Stomach (tissue), 9 donors: Measurements from ENCODE around the gene USHBP1. TPM values are rescaled to one million over a fixed set of nuclear protein-coding genes. Genes with fewer than 3 reads are reported as not detected.

Experiments
- DNase-seq, 2 donors: peaks; one replicate each; pipeline versions ENCODE4 v3.0.0 to v3.0.0-alpha.2; 2013 to 2019
- H3K27ac ChIP-seq, 5 donors: fragments of 200-600 bp in 4 of 5; sonication (generic) in 4 of 5; one replicate each; pipeline ENCODE4 v1.5.1; 2013 to 2019; ENCODE audit warnings: mild to moderate bottlenecking in 1 of 5, moderate library complexity in 1 of 5
- H3K27me3 ChIP-seq, 3 donors: fragments of 200-600 bp; sonication (generic); one replicate each; pipeline ENCODE4 v1.5.1; 2017 to 2019; ENCODE audit warnings: mixed run types in 1 of 3
- H3K36me3 ChIP-seq, 4 donors: fragments of 200-600 bp; sonication (generic); 1 replicate in 3 of 4; 2 replicates in 1 of 4; pipeline ENCODE4 v1.5.1; 2016 to 2019
- H3K4me1 ChIP-seq, 4 donors: fragments of 200-600 bp; sonication (generic); one replicate each; pipeline ENCODE4 v1.5.1; 2016 to 2019
- H3K4me3 ChIP-seq, 4 donors: fragments of 200-600 bp; sonication (generic) in 3 of 4; one replicate each; pipeline ENCODE4 v1.5.1; 2016 to 2019; ENCODE audit warnings: mild to moderate bottlenecking in 1 of 4
- H3K9me3 ChIP-seq, 4 donors: fragments of 200-600 bp; sonication (generic); one replicate each; pipeline ENCODE4 v1.5.1; 2016 to 2019
- EP300 ChIP-seq: sonication (generic); formaldehyde crosslinking; IDR thresholded peaks from one replicate; pipeline ENCODE4 v1.6.1; 2017; ENCODE audit warnings: antibody characterized with exemption
- POLR2A ChIP-seq, 4 donors: fragments of 450-650 bp; IDR thresholded peaks; one replicate each; pipeline ENCODE4 v1.6.1; 2016; ENCODE audit warnings: antibody characterized with exemption in 4 of 4, control low read depth in 2 of 4, mild to moderate bottlenecking in 1 of 4, moderate library complexity in 1 of 4
- POLR2AphosphoS5 ChIP-seq, 3 donors: sonication (generic); formaldehyde crosslinking; IDR thresholded peaks; one replicate each; pipeline ENCODE4 v1.6.1; 2016; ENCODE audit warnings: antibody characterized with exemption in 3 of 3
- WGBS, 5 donors: extraction: QIAGEN DNeasy Blood & Tissue Kit in 3 of 5; methylation state at CpG; one replicate each; pipeline versions ENCODE4 v1.1.5 to v1.1.7; 2013 to 2018; 5-methylcytosine and 5-hydroxymethylcytosine counted together
- intact Hi-C: fragments of 100-400 bp; cut with DNase I; formaldehyde crosslinking; loops from one replicate; pipeline ENCODE4 v1.15.1; 2023; ENCODE audit warnings: low total_unique reads
- polyA plus RNA-seq, 3 donors: library from polyadenylated mRNA; stranded (reverse); fragments of 200-250 nt; gene quantifications; one replicate each; pipeline ENCODE4 v1.2.3, GENCODE V29; 2013
- total RNA-seq, 5 donors: library from RNA; depleted of rRNA; stranded (reverse); fragments of >200 nt; gene quantifications; one replicate each; pipeline versions ENCODE4 v1.1.0 to v1.2.3, GENCODE V29; 2014 to 2016
- TF ChIP-seq, protein P1 (sequence below), 7 experiments: fragments of 450-650 bp in 4 of 7; fragments of 200-600 bp in 3 of 7; sonication (generic) in 3 of 7; IDR thresholded peaks; one replicate each; pipeline ENCODE4 v1.5.1; 2016 to 2019; ENCODE audit warnings: antibody characterized with exemption in 7 of 7, control low read depth in 2 of 7, mild to moderate bottlenecking in 1 of 7
- donor health status: healthy with polysubstance abuse.
- donor health status: Bipolar disorder and iron deficiency.
- donor health status: healthy.

Gene USHBP1
- total and polyA plus RNA-seq, 8 donors, result 2.1 to 7.7 (median 3.8) TPM; not detected in 2

DNA sequence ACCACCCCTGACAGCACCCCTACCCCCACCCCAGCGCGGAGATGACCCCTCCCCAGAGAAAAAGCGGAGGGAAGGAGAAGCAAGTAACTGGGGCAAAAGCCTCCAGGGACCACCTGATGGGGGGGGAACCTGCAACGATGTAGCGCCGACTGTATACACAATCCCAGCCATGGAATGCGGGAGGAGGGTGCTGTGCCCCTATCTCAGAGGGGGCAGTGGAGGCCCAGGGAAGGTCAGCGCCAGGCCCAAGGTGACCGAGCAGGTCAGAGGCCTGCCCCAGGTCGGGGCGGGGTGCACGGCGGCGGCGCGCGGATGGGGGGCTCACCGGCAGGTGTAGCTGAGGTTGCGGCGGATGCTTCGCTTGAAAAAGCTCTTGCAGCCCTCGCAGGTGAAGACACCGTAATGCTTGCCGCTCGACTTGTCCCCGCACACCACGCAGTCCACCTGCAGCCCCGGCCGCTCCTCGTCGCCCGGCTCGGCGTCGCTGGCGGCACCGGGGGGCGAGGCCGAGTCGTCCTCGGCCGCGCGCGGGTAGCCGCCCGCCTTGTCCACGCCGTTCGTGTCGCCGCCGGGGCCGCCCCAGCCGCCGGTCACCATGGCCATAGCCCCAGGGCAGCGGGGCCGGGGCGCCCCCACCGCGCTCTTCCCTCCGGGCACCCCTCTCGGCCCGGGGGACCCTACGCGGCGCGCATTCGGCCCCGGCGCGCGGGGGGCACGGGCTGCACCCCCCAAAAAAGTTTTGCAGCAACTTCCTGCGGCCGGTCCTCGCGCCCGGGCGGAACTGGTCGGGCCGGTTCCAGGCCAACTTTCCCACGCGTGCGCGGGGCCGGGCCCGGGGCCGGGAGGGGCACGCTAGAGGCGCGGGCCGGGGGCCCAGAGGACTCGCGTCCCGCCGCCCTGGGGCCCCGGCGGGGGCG, 19.7 kb downstream of the USHBP1 start:
- Histone ChIP-seq H3K36me3 (peaks cover 0 to 9% (median 6%) of the 10 kb centered on the region in 4 donors), H3K27ac (peak overlapping the region; percentile 83 to 95 (median 87)), H3K4me1 (peaks cover 61 to 85% (median 72%) of the 10 kb centered on the region in 4 donors), H3K9me3 (no peaks in the 10 kb centered on the region), H3K27me3 (no peaks in the 10 kb centered on the region), H3K4me3 (peak overlapping the region; percentile 85 to 97 (median 90))
- TF ChIP-seq, protein P1, sequence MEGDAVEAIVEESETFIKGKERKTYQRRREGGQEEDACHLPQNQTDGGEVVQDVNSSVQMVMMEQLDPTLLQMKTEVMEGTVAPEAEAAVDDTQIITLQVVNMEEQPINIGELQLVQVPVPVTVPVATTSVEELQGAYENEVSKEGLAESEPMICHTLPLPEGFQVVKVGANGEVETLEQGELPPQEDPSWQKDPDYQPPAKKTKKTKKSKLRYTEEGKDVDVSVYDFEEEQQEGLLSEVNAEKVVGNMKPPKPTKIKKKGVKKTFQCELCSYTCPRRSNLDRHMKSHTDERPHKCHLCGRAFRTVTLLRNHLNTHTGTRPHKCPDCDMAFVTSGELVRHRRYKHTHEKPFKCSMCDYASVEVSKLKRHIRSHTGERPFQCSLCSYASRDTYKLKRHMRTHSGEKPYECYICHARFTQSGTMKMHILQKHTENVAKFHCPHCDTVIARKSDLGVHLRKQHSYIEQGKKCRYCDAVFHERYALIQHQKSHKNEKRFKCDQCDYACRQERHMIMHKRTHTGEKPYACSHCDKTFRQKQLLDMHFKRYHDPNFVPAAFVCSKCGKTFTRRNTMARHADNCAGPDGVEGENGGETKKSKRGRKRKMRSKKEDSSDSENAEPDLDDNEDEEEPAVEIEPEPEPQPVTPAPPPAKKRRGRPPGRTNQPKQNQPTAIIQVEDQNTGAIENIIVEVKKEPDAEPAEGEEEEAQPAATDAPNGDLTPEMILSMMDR (IDR thresholded peaks at IDR 0.05), result no peak
- TF ChIP-seq POLR2AphosphoS5 (IDR thresholded peaks at IDR 0.05) (no peak), EP300 (no peak), POLR2A (IDR thresholded peaks at IDR 0.05) (no peak)
- WGBS, 5 donors, result 1 to 2% (median 1%) methylated on average over 65 to 99 of the region's 100 CpGs
- intact Hi-C loops, result no loop called here
- DNase-seq, result peak; percentile 64 to 77

DNA sequence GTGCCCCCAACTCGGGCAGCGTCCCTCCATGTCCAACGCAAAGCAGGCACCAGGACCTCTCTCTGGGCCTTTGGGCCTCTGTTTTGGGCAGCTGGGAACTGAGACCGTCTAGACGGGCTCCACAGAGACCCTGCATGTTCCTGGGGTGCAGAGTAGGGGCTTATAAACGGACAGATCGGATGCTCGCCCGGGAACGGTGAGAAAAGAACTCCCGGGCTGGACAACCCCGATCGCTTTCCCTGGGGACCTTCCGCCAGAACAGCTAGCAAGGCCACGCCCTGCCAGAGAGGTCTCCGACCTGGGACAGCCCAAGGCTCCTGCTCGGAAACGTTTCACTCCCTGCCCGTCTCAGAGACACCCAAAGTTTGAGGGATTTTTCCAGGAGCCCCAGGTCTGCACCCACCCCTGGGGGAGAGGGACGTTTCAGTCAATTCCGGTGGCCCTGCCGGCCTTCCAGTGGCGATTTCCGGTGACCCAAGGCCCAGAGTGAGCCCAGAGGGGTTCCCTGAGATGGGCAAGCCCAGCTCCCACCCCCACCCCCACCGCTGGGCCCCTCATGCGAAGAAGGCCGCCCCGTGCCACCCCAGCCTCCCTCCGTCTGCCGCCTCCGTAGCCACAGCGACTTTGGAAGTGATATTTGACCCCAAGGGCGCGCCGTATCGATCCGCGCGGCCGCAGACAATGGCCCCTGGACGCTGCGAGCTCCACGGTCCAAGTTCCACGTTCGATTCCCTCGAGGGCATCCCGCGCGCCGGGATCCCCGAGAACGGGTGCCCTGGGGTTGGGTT, 20.5 kb downstream of the USHBP1 start:
- TF ChIP-seq, protein P1 (IDR thresholded peaks at IDR 0.05), result no peak
- TF ChIP-seq POLR2AphosphoS5 (IDR thresholded peaks at IDR 0.05) (no peak), EP300 (no peak), POLR2A (IDR thresholded peaks at IDR 0.05) (no peak)
- intact Hi-C loops, result no loop called here

DNA sequence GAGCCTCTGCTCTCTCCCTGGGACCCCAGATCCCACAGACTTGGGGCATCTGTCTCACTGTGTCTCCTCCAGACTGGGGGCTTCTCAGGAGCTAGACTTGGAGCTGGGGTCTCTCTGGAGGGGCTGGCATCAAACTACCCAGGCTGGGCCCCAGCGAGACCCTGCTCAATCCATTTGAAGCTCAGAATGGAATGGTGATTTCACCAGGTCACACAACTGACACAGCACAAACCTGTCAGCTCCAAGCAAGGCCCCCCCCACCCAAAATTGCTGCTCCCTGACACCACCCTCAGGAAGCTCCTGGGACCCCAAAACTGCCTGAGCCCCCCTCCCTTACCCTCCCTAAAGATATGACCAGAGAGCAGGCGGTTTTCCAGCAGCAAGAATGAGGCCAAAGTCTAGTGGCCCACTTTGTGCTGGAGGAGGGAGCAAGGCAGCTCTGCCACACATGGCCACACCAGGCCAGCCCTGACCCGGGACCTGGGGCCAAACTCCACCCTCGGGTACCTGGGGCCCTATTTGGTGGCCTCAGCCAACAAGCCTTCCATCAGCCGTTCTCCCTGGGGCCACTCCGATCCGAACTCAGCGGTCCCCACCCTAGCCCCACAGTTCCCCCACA, 21.2 kb downstream of the USHBP1 start:
- Histone ChIP-seq H3K9me3 (no peaks in the 10 kb centered on the region), H3K27me3 (no peaks in the 10 kb centered on the region), H3K36me3 (peaks cover 0 to 13% (median 13%) of the 10 kb centered on the region in 4 donors), H3K4me3 (peak overlapping the region; percentile 85 to 97 (median 90)), H3K27ac (peak overlapping the region; percentile 83 to 95 (median 87)), H3K4me1 (peaks cover 60 to 85% (median 83%) of the 10 kb centered on the region in 4 donors)
- TF ChIP-seq EP300, result no peak
- no peak for TF ChIP-seq POLR2AphosphoS5 (IDR thresholded peaks at IDR 0.05)
- TF ChIP-seq POLR2A (IDR thresholded peaks at IDR 0.05), result no peak
- TF ChIP-seq, protein P1 (IDR thresholded peaks at IDR 0.05), result no peak
- DNase-seq, result peak in 1 of 2 donors; percentile 41
- 17 to 37% (median 27%) methylated on average over 6 to 8 of the region's 8 CpGs for WGBS, 5 donors
- intact Hi-C loops, result no loop called here

More for the DNA sequence above, 20.5 kb downstream of the USHBP1 start:
- 11 to 14% (median 13%) methylated on average over 16 to 52 of the region's 52 CpGs for WGBS, 5 donors
- DNase-seq, result peak; percentile 60 to 72
- H3K36me3 ChIP-seq, result peaks cover 0 to 9% (median 7%) of the 10 kb centered on the region in 4 donors
- H3K27me3 ChIP-seq, result no peaks in the 10 kb centered on the region
- peak overlapping the region; percentile 85 to 97 (median 90) for H3K4me3 ChIP-seq
- H3K4me1 ChIP-seq, result peaks cover 67 to 85% (median 80%) of the 10 kb centered on the region in 4 donors
- H3K27ac ChIP-seq, result peak overlapping the region; percentile 83 to 95 (median 87)
- no peaks in the 10 kb centered on the region for H3K9me3 ChIP-seq
